ENCODE data around the gene ADARB2. TPM values are rescaled to one million over a fixed set of nuclear protein-coding genes. Genes with fewer than 3 reads are reported as not detected.
A peak's percentile ranks its signal among the peaks of the same experiment; 100 is the strongest.

Gene ADARB2
- total and polyA plus RNA-seq, 4 experiments from 2014 or later, result 13.5 to 14.1 TPM; not detected in 2

GRCh38 chr10:1316121-1316808 lies 421.1 kb downstream of the ADARB2 start:
- Mint-ChIP-seq H3K4me3 (no peak overlapping the region), H3K4me1 (no peaks in the 10 kb centered on the region), H3K27ac (no peak overlapping the region), H3K27me3 (peaks cover 7 to 8% of the 10 kb centered on the region in 2 donors), H3K36me3 (no peaks in the 10 kb centered on the region), H3K9me3 (no peaks in the 10 kb centered on the region)
- Histone ChIP-seq H3K4me1 (ENCODE audit: insufficient read depth, low read length) (no peaks in the 10 kb centered on the region), H3K9me3 (ENCODE audit: control insufficient read depth in 1 of 2, low read length in 2 of 2) (no peaks in the 10 kb centered on the region), H3K27ac (ENCODE audit: low read depth, low read length) (no peak overlapping the region), H3K27me3 (ENCODE audit: insufficient read depth, low read length) (no peaks in the 10 kb centered on the region), H3K4me3 (ENCODE audit: low read length in 2 of 2) (no peak overlapping the region), H3K36me3 (ENCODE audit: insufficient read depth, low read length) (no peaks in the 10 kb centered on the region)
- ChIA-PET POLR2A (ENCODE audit: partially characterized antibody) (no interaction called here), CTCF (ENCODE audit: partially characterized antibody) (no interaction called here)
- intact Hi-C loops (cut with micrococcal nuclease), result no loop called here
- no peak for DNase-seq

- H3K27me3 Mint-ChIP-seq, result peaks cover 4 to 5% of the 10 kb centered on the region in 2 donors
- ChIA-PET CTCF (ENCODE audit: partially characterized antibody) (no interaction called here), POLR2A (ENCODE audit: partially characterized antibody) (no interaction called here)
- H3K4me1 Mint-ChIP-seq, result no peaks in the 10 kb centered on the region
- intact Hi-C loops (cut with micrococcal nuclease), result no loop called here
- Histone ChIP-seq H3K36me3 (ENCODE audit: insufficient read depth, low read length) (no peaks in the 10 kb centered on the region), H3K9me3 (ENCODE audit: control insufficient read depth in 1 of 2, low read length in 2 of 2) (no peaks in the 10 kb centered on the region), H3K27ac (ENCODE audit: low read depth, low read length) (no peak overlapping the region), H3K27me3 (ENCODE audit: insufficient read depth, low read length) (no peaks in the 10 kb centered on the region), H3K4me3 (ENCODE audit: low read length in 2 of 2) (no peak overlapping the region), H3K4me1 (ENCODE audit: insufficient read depth, low read length) (no peaks in the 10 kb centered on the region)
- no peaks in the 10 kb centered on the region for H3K36me3 Mint-ChIP-seq
- no peaks in the 10 kb centered on the region for H3K9me3 Mint-ChIP-seq
- DNase-seq, result no peak
- H3K27ac Mint-ChIP-seq, result no peak overlapping the region
- H3K4me3 Mint-ChIP-seq, result no peak overlapping the region
Observed at GRCh38 chr10:1315178-1315577, 422.1 kb downstream of the ADARB2 start.

- intact Hi-C loops (cut with micrococcal nuclease), result no loop called here
- H3K36me3 Mint-ChIP-seq, result no peaks in the 10 kb centered on the region
- CTCF ChIA-PET (ENCODE audit: partially characterized antibody), result no interaction called here
Observed at GRCh38 chr10:1311726-1312125, 425.6 kb downstream of the ADARB2 start.

DNA sequence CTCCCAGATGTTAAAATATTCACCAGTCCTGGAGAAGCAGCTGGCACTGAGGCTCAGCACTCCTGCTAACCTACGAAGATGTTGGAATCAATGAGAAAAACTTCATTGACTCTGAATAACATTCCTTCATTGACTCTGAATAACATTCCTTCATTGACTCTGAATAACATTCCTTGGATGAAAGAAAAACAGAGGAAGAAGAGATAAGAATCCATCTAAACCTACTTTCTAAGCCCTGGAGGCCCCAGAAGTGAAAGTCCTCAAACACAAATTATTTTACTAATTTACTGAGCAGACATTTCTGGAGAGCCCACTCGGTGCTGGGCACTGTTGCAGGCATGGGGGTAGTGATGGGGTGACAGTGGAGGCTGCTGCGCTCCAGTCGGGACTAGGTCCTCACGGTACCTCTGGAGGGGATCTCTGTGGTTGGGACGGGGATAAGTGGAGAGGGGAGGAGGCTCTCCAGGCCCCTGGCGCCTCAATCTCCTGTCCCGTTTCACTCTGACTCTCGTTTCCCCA lies 427.0 kb downstream of the ADARB2 start:
- no peaks in the 10 kb centered on the region for H3K36me3 Mint-ChIP-seq
- H3K4me1 Mint-ChIP-seq, result no peaks in the 10 kb centered on the region
- Histone ChIP-seq H3K4me1 (ENCODE audit: insufficient read depth, low read length) (no peaks in the 10 kb centered on the region), H3K4me3 (ENCODE audit: low read length in 2 of 2) (no peak overlapping the region), H3K36me3 (ENCODE audit: insufficient read depth, low read length) (no peaks in the 10 kb centered on the region), H3K27me3 (ENCODE audit: insufficient read depth, low read length) (no peaks in the 10 kb centered on the region), H3K27ac (ENCODE audit: low read depth, low read length) (no peak overlapping the region), H3K9me3 (ENCODE audit: control insufficient read depth in 1 of 2, low read length in 2 of 2) (no peaks in the 10 kb centered on the region)
- POLR2A ChIA-PET (ENCODE audit: partially characterized antibody), result no interaction called here
- intact Hi-C loops (cut with micrococcal nuclease), result no loop called here
- H3K27me3 Mint-ChIP-seq, result peaks cover 0 to 1% of the 10 kb centered on the region in 2 donors
- CTCF ChIA-PET (ENCODE audit: partially characterized antibody), result no interaction called here
- no peak overlapping the region for H3K27ac Mint-ChIP-seq
- DNase-seq, result no peak
- peaks cover 0 to 2% (median 0%) of the 10 kb centered on the region in 8 donors for H3K9me3 Mint-ChIP-seq
- no peak overlapping the region for H3K4me3 Mint-ChIP-seq

More at GRCh38 chr10:1311726-1312125, 425.6 kb downstream of the ADARB2 start:
- H3K9me3 ChIP-seq (ENCODE audit: control insufficient read depth in 1 of 2, low read length in 2 of 2), result no peaks in the 10 kb centered on the region
- H3K27me3 ChIP-seq (ENCODE audit: insufficient read depth, low read length), result no peaks in the 10 kb centered on the region
- H3K4me1 ChIP-seq (ENCODE audit: insufficient read depth, low read length), result no peaks in the 10 kb centered on the region
- POLR2A ChIA-PET (ENCODE audit: partially characterized antibody), result no interaction called here
- H3K4me3 ChIP-seq (ENCODE audit: low read length in 2 of 2), result no peak overlapping the region
- no peak overlapping the region for H3K27ac ChIP-seq (ENCODE audit: low read depth, low read length)
- DNase-seq, result no peak
- Mint-ChIP-seq H3K27me3 (peaks cover 0 to 4% of the 10 kb centered on the region in 2 donors), H3K4me1 (no peaks in the 10 kb centered on the region), H3K4me3 (no peak overlapping the region), H3K9me3 (peaks cover 0 to 2% (median 0%) of the 10 kb centered on the region in 8 donors), H3K27ac (no peak overlapping the region)
- no peaks in the 10 kb centered on the region for H3K36me3 ChIP-seq (ENCODE audit: insufficient read depth, low read length)

DNA sequence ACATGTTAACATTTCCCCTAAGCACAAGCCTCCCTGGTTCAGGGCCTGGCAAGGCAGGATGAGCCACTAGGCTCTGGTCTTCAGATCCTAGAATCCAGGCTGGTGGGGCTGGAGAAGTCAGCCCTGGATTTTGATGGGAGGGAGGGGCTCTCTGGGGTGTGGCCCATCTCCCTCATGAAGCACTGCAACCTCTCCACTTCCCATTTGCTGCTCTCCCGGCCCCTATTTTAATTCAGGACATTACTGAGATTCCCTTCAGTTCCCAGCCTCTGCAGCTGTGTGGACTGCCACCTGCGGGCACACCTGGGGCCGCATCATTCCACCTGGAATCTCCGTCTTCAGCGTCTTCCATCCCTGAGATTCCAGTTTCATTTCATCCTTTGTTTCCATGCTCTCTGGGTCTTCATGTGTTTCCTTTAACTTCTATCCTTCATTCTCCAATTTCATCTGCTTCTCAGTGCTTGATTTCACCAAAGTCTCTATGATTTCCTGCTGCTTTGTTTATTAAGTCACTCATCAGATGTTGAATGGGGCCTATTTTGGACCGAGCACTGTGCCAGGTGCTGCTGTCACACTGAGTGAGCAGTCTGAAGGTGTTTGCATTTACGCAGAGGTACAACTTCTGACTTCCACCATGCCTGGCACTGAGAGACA lies 427.6 kb downstream of the ADARB2 start:
- ChIA-PET POLR2A (ENCODE audit: partially characterized antibody) (no interaction called here), CTCF (ENCODE audit: partially characterized antibody) (no interaction called here)
- H3K27ac Mint-ChIP-seq, result peak overlapping the region in 1 of 7 donors; percentile 11
- no peaks in the 10 kb centered on the region for H3K4me1 Mint-ChIP-seq
- intact Hi-C loops (cut with micrococcal nuclease), result no loop called here
- no peaks in the 10 kb centered on the region for H3K36me3 ChIP-seq (ENCODE audit: insufficient read depth, low read length)
- peaks cover 0 to 2% (median 0%) of the 10 kb centered on the region in 8 donors for H3K9me3 Mint-ChIP-seq
- peaks cover 0 to 1% of the 10 kb centered on the region in 2 donors for H3K27me3 Mint-ChIP-seq
- no peak overlapping the region for H3K4me3 ChIP-seq (ENCODE audit: low read length in 2 of 2)
- no peak for DNase-seq
- no peaks in the 10 kb centered on the region for H3K9me3 ChIP-seq (ENCODE audit: control insufficient read depth in 1 of 2, low read length in 2 of 2)
- no peak overlapping the region for H3K27ac ChIP-seq (ENCODE audit: low read depth, low read length)
- H3K4me1 ChIP-seq (ENCODE audit: insufficient read depth, low read length), result no peaks in the 10 kb centered on the region
- no peak overlapping the region for H3K4me3 Mint-ChIP-seq
- no peaks in the 10 kb centered on the region for H3K27me3 ChIP-seq (ENCODE audit: insufficient read depth, low read length)
- no peaks in the 10 kb centered on the region for H3K36me3 Mint-ChIP-seq

GRCh38 chr10:1308962-1309616 lies 428.2 kb downstream of the ADARB2 start:
- Mint-ChIP-seq H3K36me3 (no peaks in the 10 kb centered on the region), H3K27ac (no peak overlapping the region), H3K27me3 (peaks cover 0 to 1% of the 10 kb centered on the region in 2 donors), H3K9me3 (peaks cover 0 to 2% (median 0%) of the 10 kb centered on the region in 8 donors), H3K4me3 (no peak overlapping the region), H3K4me1 (no peaks in the 10 kb centered on the region)
- Histone ChIP-seq H3K36me3 (ENCODE audit: insufficient read depth, low read length) (no peaks in the 10 kb centered on the region), H3K27me3 (ENCODE audit: insufficient read depth, low read length) (no peaks in the 10 kb centered on the region), H3K27ac (ENCODE audit: low read depth, low read length) (no peak overlapping the region), H3K4me3 (ENCODE audit: low read length in 2 of 2) (no peak overlapping the region), H3K9me3 (ENCODE audit: control insufficient read depth in 1 of 2, low read length in 2 of 2) (no peaks in the 10 kb centered on the region), H3K4me1 (ENCODE audit: insufficient read depth, low read length) (no peaks in the 10 kb centered on the region)
- intact Hi-C loops (cut with micrococcal nuclease), result no loop called here
- no peak for DNase-seq
- POLR2A ChIA-PET (ENCODE audit: partially characterized antibody), result no interaction called here
- CTCF ChIA-PET (ENCODE audit: partially characterized antibody), result no interaction called here

DNA sequence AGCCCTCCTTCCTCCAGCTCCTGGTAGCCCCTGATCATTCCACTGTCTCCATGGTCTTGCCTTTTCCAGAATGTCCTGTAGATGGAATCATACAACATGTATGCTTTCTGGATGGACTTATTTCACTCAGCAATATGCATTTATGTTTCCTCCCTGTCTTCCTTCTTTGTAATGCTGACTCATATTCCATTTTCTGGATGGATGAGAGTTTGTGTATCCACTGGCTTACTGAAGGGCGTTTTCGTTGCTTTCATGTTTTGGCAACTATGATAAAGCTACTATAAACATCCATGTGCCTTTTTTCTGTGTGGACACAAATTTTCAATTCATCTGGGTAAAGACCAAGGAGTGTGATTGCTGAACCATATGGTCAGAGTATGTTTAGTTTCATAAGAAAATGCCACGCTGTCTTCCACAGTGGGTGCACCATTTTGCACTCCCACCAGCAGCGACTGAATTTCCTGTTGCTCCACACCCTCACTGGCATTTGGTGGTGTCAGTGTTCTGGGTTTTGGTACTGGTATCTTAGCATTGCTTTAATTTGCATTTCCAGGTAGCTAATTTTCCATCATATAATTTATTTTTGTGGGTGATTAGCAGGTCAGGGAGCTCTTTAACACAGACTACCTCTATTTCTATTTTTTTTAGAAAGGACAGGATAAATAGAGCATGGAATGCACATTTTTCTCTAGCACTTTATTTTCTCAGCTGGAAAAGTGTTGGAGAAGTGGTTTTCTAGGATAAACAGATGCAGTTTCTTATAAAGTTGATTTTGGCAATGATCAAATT lies 429.0 kb downstream of the ADARB2 start:
- Mint-ChIP-seq H3K4me3 (no peak overlapping the region), H3K27ac (no peak overlapping the region), H3K36me3 (no peaks in the 10 kb centered on the region), H3K9me3 (peaks cover 0 to 2% (median 0%) of the 10 kb centered on the region in 8 donors), H3K27me3 (peaks cover 0 to 1% of the 10 kb centered on the region in 2 donors), H3K4me1 (no peaks in the 10 kb centered on the region)
- CTCF ChIA-PET (ENCODE audit: partially characterized antibody), result no interaction called here
- Histone ChIP-seq H3K27ac (ENCODE audit: low read depth, low read length) (no peak overlapping the region), H3K9me3 (ENCODE audit: control insufficient read depth in 1 of 2, low read length in 2 of 2) (no peaks in the 10 kb centered on the region), H3K27me3 (ENCODE audit: insufficient read depth, low read length) (no peaks in the 10 kb centered on the region), H3K4me3 (ENCODE audit: low read length in 2 of 2) (no peak overlapping the region), H3K36me3 (ENCODE audit: insufficient read depth, low read length) (no peaks in the 10 kb centered on the region), H3K4me1 (ENCODE audit: insufficient read depth, low read length) (no peaks in the 10 kb centered on the region)
- intact Hi-C loops (cut with micrococcal nuclease), result no loop called here
- POLR2A ChIA-PET (ENCODE audit: partially characterized antibody), result no interaction called here
- no peak for DNase-seq
